Mesodermal cell (in vitro differentiated cells): ENCODE results near the gene ATP10A.

Experiments used
- H3K27ac ChIP-seq: 2 replicates; pipeline ENCODE4 v1.7.0; 2013; ENCODE audit warnings: mild to moderate bottlenecking, low read depth, low read length, moderate library complexity; ENCODE audit not compliant: severe bottlenecking
- H3K36me3 ChIP-seq: 2 replicates; pipeline ENCODE4 v1.7.1; 2013; ENCODE audit warnings: mild to moderate bottlenecking, low read length, moderate library complexity; ENCODE audit not compliant: control insufficient read depth, insufficient read depth
- H3K4me1 ChIP-seq: one replicate; pipeline ENCODE4 v1.7.1; 2013; ENCODE audit warnings: mild to moderate bottlenecking, low read length; ENCODE audit not compliant: insufficient read depth, control insufficient read depth, poor library complexity, severe bottlenecking
- H3K4me3 ChIP-seq: 2 replicates; pipeline ENCODE4 v1.7.0; 2013; ENCODE audit warnings: low read length, control low read depth, mild to moderate bottlenecking; ENCODE audit not compliant: insufficient read depth, poor library complexity, severe bottlenecking; ENCODE audit errors: extremely low read depth
- H3K9me3 ChIP-seq: 2 replicates; pipeline ENCODE4 v1.7.1; 2013; ENCODE audit warnings: mild to moderate bottlenecking, low read length, moderate library complexity; ENCODE audit not compliant: control insufficient read depth
- WGBS, 2 experiments: methylation state at CpG; one replicate each; pipeline ENCODE4 v1.1.5; 2013; ENCODE audit warnings: missing lambda C conversion rate in 2 of 2; ENCODE audit not compliant: insufficient coverage in 2 of 2; 5-methylcytosine and 5-hydroxymethylcytosine counted together

Gene ATP10A

DNA sequence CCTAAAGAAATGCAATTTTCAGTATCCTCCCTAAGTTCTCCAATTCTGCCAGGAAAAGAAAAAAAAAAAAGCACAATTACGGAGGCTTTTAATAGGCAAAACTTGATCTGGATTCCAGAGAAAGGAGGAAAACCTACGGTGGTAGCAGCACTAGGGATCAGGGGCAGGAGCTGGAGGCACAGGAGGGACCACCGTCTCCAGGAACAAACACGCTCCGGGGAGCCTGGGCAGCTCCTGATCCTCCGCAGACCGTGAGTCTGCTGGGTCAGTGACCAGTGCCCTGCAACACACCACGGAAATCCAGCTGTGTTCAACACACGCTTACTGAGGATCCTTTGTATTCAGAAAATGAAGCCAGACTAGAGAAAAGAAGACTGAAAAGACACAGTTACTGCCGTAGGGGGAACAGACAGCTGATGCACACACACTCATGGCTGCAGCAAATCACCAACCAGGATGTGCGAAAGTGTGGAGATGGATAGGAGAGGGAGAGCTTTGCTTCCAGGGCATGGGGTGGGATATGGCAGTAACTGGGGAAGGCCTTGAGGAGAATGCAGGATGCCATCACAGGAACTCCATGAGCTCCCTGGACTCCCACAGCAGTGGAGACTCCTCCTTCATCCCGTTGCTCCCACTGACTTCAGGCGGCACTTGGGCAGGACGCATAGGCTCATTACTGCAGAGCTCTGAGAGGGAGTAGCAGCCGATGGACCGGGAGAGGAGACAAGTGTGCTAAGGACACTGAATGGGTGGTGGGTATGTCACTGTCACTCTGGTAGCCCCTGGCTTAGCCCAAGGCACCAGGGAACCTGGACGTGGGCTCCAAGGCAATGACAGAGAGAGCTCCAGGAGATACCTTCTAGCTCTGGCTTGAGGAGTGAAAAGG is 167.0 kb downstream of the ATP10A start:
- 89 to 92% methylated on average over 16 to 17 of the region's 17 CpGs for WGBS, 2 experiments
- no peak overlapping the region for H3K4me3 ChIP-seq

DNA sequence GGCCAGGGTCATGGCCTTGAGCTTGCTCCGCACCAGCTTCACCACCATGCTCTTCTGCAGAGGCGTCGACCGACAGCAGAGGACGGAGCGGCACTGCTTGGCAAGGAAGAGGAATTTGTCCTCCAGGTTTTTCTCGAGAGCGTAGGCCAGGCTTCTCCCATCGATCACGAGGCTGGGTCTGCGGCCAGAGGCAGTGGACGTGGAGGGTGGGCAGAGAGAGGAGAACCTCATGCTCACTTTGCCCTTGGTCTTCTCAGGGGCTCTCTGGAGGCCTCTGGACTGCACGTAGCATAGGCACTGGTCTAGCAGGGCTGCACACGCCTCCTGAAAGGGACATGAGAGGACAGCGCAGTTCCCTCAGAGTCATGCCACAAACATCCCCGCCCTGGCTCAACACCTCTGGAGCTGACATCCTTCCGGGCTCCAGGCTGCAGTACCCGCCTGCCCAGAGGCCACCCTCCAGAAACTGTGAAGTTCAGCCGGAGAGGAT is 168.3 kb downstream of the ATP10A start:
- Histone ChIP-seq H3K4me1 (no peaks in the 10 kb centered on the region), H3K36me3 (no peaks in the 10 kb centered on the region), H3K4me3 (no peak overlapping the region), H3K9me3 (no peaks in the 10 kb centered on the region), H3K27ac (no peak overlapping the region)
- 95 to 96% methylated on average over 16 to 17 of the region's 19 CpGs for WGBS, 2 experiments

More for the DNA sequence above, 167.0 kb downstream of the ATP10A start:
- no peaks in the 10 kb centered on the region for H3K4me1 ChIP-seq
- no peak overlapping the region for H3K27ac ChIP-seq
- H3K9me3 ChIP-seq: no peaks in the 10 kb centered on the region
- H3K36me3 ChIP-seq: no peaks in the 10 kb centered on the region

DNA sequence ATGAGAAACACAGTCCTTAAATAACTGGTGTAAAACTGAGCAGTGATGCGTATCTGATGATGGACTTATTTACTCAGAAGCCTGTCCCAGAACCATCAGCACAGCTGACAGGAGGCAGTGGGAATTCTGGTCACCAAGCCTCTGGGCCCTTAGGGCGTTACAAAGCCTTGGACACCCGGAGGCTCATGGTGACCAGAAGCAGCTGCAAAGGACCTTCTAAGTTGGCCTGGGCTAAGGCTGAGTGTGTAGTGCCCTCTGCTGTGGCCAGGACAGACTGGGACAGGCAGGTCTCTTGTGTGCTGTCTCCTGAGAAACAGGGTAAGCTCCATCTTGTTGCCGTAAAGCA is 168.9 kb downstream of the ATP10A start:
- Histone ChIP-seq H3K9me3 (no peaks in the 10 kb centered on the region), H3K36me3 (no peaks in the 10 kb centered on the region), H3K27ac (no peak overlapping the region), H3K4me1 (no peaks in the 10 kb centered on the region), H3K4me3 (no peak overlapping the region)
- 68 to 86% methylated on average over 3 to 4 of the region's 4 CpGs for WGBS, 2 experiments

DNA sequence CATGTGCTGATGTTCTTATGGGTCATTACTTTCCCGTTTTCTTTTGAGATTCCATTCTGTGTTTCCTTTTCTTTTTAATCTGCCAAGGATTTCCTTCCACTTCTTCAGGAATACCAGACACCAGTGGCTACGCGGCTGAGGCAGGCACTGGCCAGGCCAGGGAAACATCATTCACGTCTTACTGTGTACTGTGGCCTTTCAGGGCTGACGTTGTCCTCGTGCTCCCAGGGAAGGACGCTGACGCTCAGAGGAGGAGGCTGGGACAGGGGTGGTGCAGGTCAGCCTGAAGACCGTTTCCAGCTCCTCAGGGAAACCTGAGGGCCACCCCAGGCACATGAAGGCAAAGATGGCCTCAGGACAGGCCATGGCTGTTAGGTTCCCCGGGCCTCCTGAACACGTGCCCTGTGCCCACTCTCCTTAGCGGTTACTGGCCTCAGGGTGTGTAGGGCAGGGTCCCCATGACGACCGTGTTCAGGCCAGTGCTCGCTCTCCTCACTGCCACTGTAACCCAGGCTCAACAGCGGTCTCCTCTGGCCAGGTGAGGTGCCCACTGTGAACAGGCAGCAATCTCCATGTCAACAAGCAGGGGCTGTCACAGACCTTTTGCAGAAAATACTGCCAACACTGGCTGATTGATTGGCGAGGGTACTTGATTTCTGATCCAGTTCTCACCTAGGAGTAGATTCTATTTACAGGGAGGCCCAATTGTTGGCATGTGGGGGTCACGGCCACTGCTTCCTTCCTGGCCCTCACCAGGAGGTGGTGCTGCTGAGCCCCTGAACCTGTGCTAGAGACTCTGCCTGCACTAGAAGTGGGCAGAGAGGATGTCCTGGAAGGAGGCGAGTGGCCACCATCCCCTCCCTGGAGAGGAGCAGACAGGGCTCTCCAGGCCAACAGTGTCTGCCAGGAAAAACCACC is 169.5 kb downstream of the ATP10A start:
- H3K9me3 ChIP-seq: no peaks in the 10 kb centered on the region
- H3K4me1 ChIP-seq: no peaks in the 10 kb centered on the region
- H3K4me3 ChIP-seq: no peak overlapping the region
- H3K36me3 ChIP-seq: no peaks in the 10 kb centered on the region
- H3K27ac ChIP-seq: no peak overlapping the region
- 82 to 86% methylated on average over 16 to 18 of the region's 19 CpGs for WGBS, 2 experiments

DNA sequence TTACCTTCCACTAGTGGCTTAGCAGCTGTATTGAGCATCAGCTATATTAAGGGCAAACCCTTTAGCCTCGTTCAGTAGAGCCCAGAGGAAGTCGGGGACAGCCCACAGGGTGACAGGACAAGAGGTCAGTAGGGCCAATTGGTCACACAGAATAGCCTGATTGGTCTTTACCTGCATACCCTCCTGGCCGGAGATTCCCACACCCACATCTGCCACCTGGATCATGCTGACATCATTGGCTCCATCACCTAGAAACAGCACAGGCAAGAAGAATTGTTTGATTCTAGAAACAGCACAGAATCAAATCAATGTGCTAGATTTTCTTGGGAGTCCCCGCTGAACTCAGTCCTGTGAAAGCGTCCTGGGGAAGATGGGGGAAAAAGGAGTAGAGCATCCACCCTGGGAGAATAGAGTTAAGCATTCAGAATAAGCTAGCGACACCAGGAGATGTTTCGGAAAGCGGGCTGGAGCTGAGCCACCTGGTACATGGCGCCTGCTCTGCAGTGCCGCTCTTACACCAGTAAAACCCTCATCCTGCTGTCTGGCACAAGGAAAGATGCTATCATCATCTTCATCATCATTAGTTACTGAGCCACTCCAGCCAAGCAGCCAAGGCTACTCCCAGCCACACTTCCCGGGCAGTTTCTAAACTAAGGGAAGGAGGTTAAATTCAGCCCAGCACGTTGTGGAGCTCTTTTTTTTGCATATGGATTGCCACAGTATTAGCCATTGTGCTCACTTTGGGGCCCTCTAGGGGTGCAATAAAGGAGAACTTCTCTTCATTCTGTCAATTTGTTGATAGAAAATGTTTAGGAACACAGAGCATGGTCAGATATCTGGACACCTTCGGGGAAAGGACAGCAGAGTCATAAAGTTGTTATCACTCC is 171.3 kb downstream of the ATP10A start:
- Histone ChIP-seq H3K27ac (no peak overlapping the region), H3K4me1 (no peaks in the 10 kb centered on the region), H3K36me3 (no peaks in the 10 kb centered on the region), H3K9me3 (no peaks in the 10 kb centered on the region), H3K4me3 (no peak overlapping the region)
- 81 to 92% methylated on average over 11 to 13 of the region's 13 CpGs for WGBS, 2 experiments

DNA sequence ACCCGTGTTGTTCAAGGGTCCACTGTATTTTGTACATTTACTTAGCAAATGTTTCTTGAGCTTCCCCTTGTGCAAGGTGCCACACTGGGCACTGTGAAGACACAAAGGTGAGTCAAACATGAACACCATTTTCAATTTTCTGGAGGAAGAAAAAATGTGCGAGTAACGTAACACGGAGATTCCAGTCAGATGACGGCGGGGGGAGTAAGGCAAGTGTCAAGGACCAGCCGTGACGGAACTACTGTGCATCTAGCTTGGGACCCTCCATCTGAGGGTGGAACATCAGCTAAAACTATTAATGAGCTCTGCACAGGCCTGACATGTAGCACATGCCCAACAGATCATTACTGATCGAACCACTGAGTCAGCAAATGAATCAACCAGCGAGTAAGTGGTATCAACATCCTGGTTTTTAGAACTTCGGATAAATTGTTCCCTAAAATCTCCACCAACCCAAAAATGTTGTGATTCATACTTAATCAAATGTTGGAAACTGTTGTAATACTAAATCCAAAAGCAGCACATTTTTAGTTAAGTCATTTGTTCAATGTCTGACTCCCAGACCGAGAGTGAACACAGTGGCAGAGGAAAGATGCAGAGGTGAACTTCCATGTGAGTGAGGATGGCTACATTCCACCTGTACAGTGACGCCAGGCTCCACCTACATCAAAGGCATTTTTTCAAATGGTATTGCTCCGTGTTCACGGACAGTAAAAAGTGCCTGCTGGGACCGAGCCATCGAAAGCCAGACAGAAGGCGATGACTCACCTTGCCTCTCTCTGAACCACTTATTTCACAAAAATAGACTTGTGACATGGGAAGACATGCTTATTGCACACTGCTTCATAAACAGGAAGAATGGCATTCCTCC is 172.2 kb downstream of the ATP10A start:
- no peak overlapping the region for H3K4me3 ChIP-seq
- no peak overlapping the region for H3K27ac ChIP-seq
- H3K4me1 ChIP-seq: no peaks in the 10 kb centered on the region
- H3K36me3 ChIP-seq: no peaks in the 10 kb centered on the region
- H3K9me3 ChIP-seq: no peaks in the 10 kb centered on the region
- WGBS, 2 experiments: 86 to 97% methylated on average over 10 to 16 of the region's 18 CpGs

DNA sequence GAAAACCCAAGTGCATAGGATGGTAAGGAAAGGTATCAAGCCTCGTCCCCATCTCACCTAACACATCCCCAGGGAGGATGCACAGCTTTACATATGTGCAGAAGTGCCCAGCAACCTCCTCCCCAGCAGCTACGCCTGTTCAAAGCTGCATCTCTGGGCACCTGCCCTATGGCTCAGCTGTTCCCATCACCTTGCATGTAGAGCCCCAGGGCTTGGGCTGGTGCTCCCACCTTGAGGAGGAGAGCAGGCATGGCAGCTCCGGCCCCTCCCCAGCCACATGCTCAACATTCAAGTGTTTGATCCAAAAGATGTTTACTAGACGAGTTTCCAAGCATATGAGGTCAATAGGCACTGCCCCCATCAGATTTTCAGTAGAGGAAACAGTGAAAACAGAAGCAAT is 173.5 kb downstream of the ATP10A start:
- Histone ChIP-seq H3K4me3 (no peak overlapping the region), H3K4me1 (peaks cover 10% of the 10 kb centered on the region), H3K36me3 (no peaks in the 10 kb centered on the region), H3K27ac (no peak overlapping the region), H3K9me3 (no peaks in the 10 kb centered on the region)
- WGBS, 2 experiments: 79 to 84% methylated on average over 3 to 4 of the region's 4 CpGs

DNA sequence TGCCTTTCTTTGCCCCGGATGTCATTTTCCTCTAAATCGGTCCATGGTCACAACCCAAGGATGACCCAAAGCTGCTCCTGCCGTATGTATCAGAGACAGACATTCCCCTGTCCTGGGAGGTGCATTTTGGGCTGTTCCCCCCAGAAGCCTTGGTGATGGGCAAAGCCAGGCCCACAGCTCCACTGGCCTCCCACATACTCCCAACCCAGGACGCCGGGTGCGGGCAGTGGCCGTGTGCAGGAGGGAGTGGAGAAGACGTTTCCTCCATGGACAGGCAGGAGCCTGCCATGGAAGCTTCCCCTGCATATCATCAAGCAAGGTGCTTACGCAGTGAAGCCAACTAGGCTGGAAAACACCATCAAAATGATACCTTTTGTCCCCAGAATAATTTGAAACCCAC is 175.0 kb downstream of the ATP10A start:
- H3K36me3 ChIP-seq: no peaks in the 10 kb centered on the region
- H3K27ac ChIP-seq: no peak overlapping the region
- 90 to 93% methylated on average over 4 of the region's 9 CpGs for WGBS, 2 experiments
- H3K4me3 ChIP-seq: no peak overlapping the region
- no peaks in the 10 kb centered on the region for H3K9me3 ChIP-seq
- H3K4me1 ChIP-seq: peaks cover 15% of the 10 kb centered on the region

DNA sequence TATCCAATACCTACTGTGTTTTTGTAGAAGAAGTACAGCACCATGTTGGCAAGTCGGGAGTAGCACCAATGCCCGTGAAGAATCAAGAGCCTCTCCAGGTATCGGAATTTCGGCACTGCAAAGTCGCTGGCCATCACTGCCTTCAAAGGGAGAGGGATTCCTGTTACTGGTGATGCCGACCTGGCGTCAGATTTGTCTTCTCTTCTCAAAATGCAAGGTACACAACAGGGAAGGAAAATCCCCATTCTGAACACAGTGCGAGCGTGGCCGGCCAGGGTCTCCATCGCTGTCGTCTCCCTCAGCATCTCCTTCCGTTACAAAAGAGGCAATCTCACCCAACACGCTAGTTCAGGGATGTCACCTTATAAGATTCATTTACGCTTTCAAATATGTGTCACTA is 175.4 kb downstream of the ATP10A start:
- Histone ChIP-seq H3K9me3 (no peaks in the 10 kb centered on the region), H3K27ac (no peak overlapping the region), H3K36me3 (no peaks in the 10 kb centered on the region), H3K4me3 (no peak overlapping the region), H3K4me1 (peaks cover 15% of the 10 kb centered on the region)
- WGBS, 2 experiments: 94 to 97% methylated on average over 13 of the region's 15 CpGs
